Measurements from ENCODE around the gene CCPG1. TPM values are rescaled to one million over a fixed set of nuclear protein-coding genes. Genes with fewer than 3 reads are reported as not detected.

CCPG1 gene
- total RNA-seq, 1 donor from 2014 or later: 44.5 TPM

DNA sequence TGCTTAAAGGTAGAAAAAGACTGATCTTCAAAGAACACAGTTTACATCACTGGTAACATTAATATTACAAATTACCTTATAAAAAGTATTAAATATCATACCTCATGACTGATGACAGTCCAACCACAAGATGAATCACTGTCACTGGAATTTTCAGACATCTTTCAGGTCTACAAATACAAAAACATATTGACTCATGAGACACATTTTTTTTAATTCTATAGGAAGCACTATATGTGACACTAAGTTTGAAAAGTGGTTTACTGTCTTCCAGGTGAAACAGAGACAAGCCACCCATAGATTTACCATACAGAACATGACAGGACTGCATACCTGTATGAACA lies 18.9 kb downstream of the CCPG1 start:
- Histone ChIP-seq H3K27me3 (no peaks in the 10 kb centered on the region), H3K4me1 (no peaks in the 10 kb centered on the region), H3K36me3 (peaks cover 14 to 39% of the 10 kb centered on the region in 2 donors), H3K9me3 (no peaks in the 10 kb centered on the region), H3K27ac (no peak overlapping the region), H3K4me3 (no peak overlapping the region)
- intact Hi-C loops (cut with DNase I): no loop called here
- TF ChIP-seq CTCF (IDR thresholded peaks at IDR 0.05): no peak
- no peak for DNase-seq (ENCODE audit: low spot score in 2 of 2)

GRCh38 chr15:55387027-55387426 lies 21.1 kb downstream of the CCPG1 start:
- no peaks in the 10 kb centered on the region for H3K4me1 ChIP-seq
- H3K27ac ChIP-seq: no peak overlapping the region
- no peak overlapping the region for H3K4me3 ChIP-seq
- no peaks in the 10 kb centered on the region for H3K9me3 ChIP-seq
- intact Hi-C loops (cut with DNase I): no loop called here
- DNase-seq (ENCODE audit: low spot score in 2 of 2): no peak
- no peak for TF ChIP-seq CTCF (IDR thresholded peaks at IDR 0.05)
- no peaks in the 10 kb centered on the region for H3K27me3 ChIP-seq
- H3K36me3 ChIP-seq: peaks cover 23 to 55% of the 10 kb centered on the region in 2 donors

DNA sequence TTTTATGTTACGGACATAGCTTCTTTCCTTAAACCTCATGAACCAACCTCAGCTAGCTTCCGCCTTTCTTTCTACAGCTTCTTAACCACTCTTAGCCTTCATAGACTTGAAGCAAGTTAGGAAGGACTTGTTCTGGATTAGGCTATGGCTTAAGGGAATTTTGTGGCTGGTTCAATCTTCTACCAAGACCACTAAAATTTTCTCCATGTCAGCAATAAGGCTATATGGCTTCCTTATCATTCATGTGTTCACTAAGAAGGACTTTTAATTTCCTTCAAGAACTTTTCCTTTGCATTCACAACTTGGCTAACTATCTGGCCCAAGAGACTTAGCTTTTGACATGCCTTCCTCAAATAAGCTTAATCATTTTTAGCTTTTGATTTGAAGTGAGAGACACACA lies 24.5 kb downstream of the CCPG1 start:
- Histone ChIP-seq H3K4me3 (no peak overlapping the region), H3K36me3 (peaks cover 32 to 79% of the 10 kb centered on the region in 2 donors), H3K4me1 (no peaks in the 10 kb centered on the region), H3K27ac (no peak overlapping the region), H3K27me3 (no peaks in the 10 kb centered on the region), H3K9me3 (no peaks in the 10 kb centered on the region)
- intact Hi-C loops (cut with DNase I): no loop called here
- no peak for TF ChIP-seq CTCF (IDR thresholded peaks at IDR 0.05)
- DNase-seq (ENCODE audit: low spot score in 2 of 2): no peak

DNA sequence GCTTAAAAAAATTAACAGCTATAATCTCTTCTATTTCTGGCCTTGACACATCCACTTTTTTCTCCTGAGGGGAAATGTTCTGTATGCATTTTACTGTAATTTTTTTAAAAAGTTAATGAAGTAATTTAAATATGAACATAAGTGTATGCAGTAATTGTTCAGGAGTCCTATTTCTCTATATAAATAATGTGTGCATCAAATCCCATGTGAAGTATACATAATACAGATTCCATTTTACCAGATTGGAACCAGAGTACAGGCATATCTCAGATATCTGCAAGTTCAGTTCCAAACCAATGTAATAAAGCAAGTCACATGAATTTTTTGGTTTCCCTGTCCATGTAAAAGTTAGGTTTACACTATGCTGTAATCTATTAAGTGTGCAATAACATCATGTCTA lies 26.6 kb downstream of the CCPG1 start:
- Histone ChIP-seq H3K4me1 (no peaks in the 10 kb centered on the region), H3K27ac (no peak overlapping the region), H3K27me3 (no peaks in the 10 kb centered on the region), H3K4me3 (no peak overlapping the region), H3K9me3 (no peaks in the 10 kb centered on the region), H3K36me3 (peaks cover 29 to 81% of the 10 kb centered on the region in 2 donors)
- intact Hi-C loops (cut with DNase I): no loop called here
- no peak for TF ChIP-seq CTCF (IDR thresholded peaks at IDR 0.05)
- DNase-seq (ENCODE audit: low spot score in 2 of 2): no peak

- Histone ChIP-seq H3K27ac (no peak overlapping the region), H3K36me3 (peaks cover 36 to 75% of the 10 kb centered on the region in 2 donors), H3K9me3 (no peaks in the 10 kb centered on the region), H3K4me1 (no peaks in the 10 kb centered on the region), H3K4me3 (no peak overlapping the region), H3K27me3 (no peaks in the 10 kb centered on the region)
- no peak for TF ChIP-seq CTCF (IDR thresholded peaks at IDR 0.05)
- no peak for DNase-seq (ENCODE audit: low spot score in 2 of 2)
- intact Hi-C loops (cut with DNase I): no loop called here
Measured at GRCh38 chr15:55379095-55379494, 29.1 kb downstream of the CCPG1 start.

Measured in ascending aorta (tissue), 2 donors.